OCI-M1 (cell line): ENCODE data around the gene SLC39A13.

Experiments used
- DNase-seq: peaks from one replicate; lab custom pipeline; 2025; lab: John Stamatoyannopoulos, UW

Gene SLC39A13

GRCh38 chr11:47384498-47384897 is 23.9 kb upstream of the SLC39A13 start:
- no peak for DNase-seq

GRCh38 chr11:47387944-47388696 is 20.3 kb upstream of the SLC39A13 start:
- DNase-seq: no peak

- no peak for DNase-seq
Measured at GRCh38 chr11:47388697-47389576, 19.5 kb upstream of the SLC39A13 start.

GRCh38 chr11:47389577-47390421 is 18.6 kb upstream of the SLC39A13 start:
- no peak for DNase-seq

GRCh38 chr11:47390422-47390760 is 18.0 kb upstream of the SLC39A13 start:
- DNase-seq: no peak

GRCh38 chr11:47391077-47391583 is 17.3 kb upstream of the SLC39A13 start:
- DNase-seq: no peak

- no peak for DNase-seq
Measured at GRCh38 chr11:47391711-47392432, 16.5 kb upstream of the SLC39A13 start.

- no peak for DNase-seq
Measured at GRCh38 chr11:47392546-47393162, 15.7 kb upstream of the SLC39A13 start.

- DNase-seq: peak; percentile 92
Measured at GRCh38 chr11:47393163-47394049, 15.0 kb upstream of the SLC39A13 start.

GRCh38 chr11:47394050-47394321 is 14.4 kb upstream of the SLC39A13 start:
- DNase-seq: no peak

- DNase-seq: peak; percentile 92
Measured at GRCh38 chr11:47394322-47395222, 13.8 kb upstream of the SLC39A13 start.

GRCh38 chr11:47395223-47396048 is 13.0 kb upstream of the SLC39A13 start:
- DNase-seq: no peak

- DNase-seq: no peak
Measured at GRCh38 chr11:47396049-47396320, 12.4 kb upstream of the SLC39A13 start.

GRCh38 chr11:47398011-47398410 is 10.4 kb upstream of the SLC39A13 start:
- no peak for DNase-seq

- DNase-seq: no peak
Measured at GRCh38 chr11:47398551-47398950, 9.8 kb upstream of the SLC39A13 start.

- peak; percentile 72 for DNase-seq
Measured at GRCh38 chr11:47399860-47400767, 8.3 kb upstream of the SLC39A13 start.

- peak; percentile 81 for DNase-seq
Measured at GRCh38 chr11:47400768-47401279, 7.6 kb upstream of the SLC39A13 start.
